GM19328 (cell line): ENCODE results near the gene BICDL2.
"Not testable (repeated sequence)": the region's sequence is repeated elsewhere in the genome, so short reads cannot be mapped to it uniquely, and the experiment has no call there.

Experiments
- ATAC-seq: cut with Tn5 transposase; IDR thresholded peaks from one replicate; pipeline ENCODE4 v1.9.1; 2021; ENCODE audit warnings: mild to moderate bottlenecking, moderate library complexity; ENCODE audit not compliant: unreplicated experiment

Gene BICDL2

DNA sequence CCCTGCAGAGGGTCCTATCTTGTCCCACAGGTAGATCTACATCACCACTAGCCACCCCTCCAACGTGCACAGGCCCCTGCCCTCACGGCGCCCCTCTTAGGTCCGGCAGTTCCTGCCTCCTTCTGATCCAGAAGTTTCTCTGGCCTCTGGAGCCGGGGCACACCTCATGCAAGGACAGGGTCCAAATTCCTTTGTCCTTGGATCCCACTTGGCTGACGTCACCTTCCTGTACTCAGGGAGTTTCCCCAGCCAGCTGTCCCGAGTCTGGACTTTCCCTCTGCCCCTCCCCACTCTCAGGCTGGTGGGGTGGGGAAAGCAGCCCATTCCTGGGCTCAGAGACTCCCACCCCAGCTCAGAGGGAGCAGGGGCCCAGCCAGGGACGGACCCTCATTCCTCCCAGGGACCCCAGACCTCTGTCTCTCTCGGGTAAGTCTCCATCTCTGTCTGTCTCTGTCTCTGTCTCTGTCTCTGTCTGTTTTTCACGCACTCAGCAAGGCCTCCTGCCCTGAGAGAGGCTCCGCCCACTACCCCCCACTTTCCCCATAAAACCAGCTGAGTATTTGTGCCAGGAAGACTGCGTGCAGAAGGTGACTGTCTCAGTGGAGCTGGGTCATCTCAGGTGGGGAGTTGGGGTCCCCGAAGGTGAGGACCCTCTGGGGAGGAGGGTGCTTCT lies 28.5 kb upstream of the BICDL2 start, which contains the start of gene IL32:
Gene IL32, plus strand, starts transcription at position 572 of the 673 bp plus-strand sequence. CDS start 172 bp downstream, outside the sequence.
- ATAC-seq: no peak

DNA sequence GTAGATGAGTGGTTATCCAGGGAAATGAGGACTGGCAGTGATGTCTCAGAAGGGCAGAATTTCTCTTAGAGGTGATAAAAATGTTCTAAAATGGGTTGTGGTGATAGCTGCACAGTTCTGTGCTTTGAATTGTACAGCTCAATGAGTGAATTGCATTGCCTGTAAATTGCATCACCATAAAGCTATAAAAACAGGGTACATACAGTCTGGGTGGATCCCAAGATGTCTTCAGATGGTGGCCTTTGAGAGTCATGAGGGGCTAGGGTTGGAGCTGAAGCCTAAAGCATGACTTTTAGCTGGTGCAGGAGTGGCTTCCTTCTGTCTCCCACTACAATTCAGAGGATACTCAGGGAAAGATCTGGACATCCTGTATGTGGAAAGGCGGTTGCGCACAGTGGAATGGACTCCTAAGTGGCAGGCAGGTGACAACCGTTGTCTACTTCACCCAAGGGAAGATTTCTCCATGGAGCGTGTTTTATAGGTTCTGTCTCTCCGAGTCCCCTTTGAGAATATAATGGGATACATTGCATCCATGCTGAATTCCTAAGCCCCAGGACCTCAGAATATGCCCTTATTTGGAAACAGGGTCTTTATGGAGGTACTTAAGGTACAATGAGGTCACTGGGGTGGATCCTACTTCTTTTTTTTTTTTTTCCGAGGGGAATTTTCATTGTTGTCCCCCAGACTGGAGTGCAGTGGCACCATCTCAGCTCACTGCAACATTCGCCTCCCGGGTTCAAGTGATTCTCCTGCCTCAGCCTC lies 27.1 kb upstream of the BICDL2 start:
- no peak for ATAC-seq

DNA sequence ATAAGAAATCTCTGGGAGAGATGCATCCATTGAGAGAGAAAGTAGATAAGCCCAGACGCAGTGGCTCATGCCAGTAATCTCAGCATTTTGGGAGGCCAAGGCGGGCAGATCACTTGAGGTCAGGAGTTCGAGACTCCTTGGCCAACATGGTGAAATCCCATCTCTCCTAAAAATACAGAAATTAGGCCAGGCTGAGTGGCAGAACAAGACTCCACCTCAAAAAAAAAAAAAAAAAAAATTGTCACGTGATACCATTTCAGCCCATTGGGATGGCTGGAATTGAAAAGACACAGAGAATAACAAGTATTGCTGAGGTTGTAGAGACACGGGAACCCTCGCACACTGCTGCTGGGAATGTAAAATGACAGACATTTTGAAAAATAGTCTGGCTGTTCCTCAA lies 25.8 kb upstream of the BICDL2 start:
- no peak for ATAC-seq

DNA sequence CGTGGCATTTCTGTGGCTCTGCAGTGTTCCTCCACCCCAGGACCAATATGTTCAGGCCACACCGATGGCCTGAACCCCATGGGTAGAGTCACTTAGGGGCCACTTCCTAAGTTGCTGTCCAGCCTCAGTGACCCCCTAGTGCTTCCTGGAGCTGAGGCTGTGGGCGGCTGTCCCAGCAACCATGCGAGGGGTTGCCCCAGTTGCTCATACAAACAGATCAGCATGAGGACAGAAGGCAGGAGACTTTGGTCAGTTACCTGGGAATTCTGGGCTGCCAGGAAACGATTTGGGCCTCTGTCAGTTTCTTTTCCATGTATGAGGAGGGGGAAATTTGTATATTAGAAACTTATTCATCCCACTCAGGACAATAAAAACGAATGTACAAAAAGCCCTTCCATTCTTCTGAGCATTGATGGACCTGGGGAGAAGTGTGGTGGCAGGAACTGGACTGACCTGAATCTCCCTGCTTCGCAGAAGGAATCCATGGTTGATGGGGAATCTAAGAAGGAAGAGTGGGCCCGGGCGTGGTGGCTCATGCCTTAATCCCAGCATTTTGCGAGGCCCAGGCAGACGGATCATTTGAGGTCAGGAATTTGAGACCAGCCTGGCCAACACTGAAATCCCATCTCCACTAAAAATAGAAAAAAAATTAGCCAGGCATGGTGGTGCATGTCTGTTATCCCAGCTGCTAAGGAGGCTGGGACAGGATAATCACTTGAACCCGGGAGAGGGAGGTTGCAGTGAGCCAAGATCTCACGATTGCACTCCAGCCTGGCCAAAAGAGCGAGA lies 23.8 kb upstream of the BICDL2 start:
- ATAC-seq: no peak

DNA sequence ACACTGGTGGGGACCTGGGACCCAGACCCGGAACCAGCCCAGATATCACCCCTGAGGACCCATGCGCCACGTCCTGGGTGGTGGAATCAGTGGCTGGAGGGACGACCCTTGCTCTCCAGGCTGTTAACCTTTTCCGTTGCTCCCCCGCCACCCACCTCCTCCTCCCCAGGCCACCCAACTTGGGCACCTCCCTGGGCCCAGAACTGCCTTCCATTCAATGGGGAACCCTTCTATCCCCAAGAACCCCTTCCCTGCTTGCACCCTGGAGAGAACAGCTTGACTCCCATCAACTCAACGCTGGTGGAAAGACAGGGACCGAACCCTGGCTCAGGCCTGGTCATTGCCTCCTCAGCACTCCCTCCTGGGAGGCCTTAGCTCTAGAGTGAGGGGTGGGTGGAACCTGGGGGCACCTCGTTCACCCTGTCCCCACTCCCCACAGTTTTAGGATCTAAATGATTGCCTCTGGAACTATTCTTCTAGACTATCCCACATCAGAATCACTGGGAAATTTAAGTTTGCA lies 23.0 kb upstream of the BICDL2 start:
- no peak for ATAC-seq

DNA sequence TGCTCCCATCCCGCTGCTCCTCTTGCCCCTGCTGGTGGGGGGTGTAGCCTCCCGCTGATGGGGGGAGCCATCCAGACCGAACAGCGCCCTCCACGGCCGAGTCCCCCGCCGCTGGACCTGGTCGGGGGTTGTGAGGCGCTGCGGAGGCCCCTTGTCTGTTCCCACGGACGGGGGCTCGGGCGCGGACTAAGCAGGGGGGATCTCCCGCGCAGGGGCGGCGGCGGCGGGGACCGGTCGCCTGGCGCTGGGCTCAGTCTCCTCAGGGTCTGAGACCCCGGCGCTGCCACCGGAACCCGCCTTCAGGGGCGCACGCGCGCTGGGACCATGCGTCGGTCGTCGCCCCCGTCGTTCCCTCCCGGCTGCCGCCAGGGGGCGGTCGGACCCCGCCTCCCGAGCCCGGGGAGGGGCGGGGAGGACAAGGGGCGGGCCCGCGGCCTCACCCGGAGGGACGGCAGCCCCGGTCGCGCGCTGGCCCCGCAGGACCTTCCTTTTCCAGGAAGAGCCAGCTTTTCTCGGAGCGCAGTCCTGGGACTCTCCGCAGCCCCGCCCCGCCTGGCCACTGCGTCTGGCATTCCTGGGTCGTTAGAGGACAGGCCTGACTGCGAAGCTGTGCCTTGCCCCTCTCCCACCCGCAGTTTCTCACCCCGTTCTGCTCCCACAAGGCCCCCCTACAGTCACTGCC lies 22.4 kb upstream of the BICDL2 start:
- ATAC-seq: peak; percentile 58

DNA sequence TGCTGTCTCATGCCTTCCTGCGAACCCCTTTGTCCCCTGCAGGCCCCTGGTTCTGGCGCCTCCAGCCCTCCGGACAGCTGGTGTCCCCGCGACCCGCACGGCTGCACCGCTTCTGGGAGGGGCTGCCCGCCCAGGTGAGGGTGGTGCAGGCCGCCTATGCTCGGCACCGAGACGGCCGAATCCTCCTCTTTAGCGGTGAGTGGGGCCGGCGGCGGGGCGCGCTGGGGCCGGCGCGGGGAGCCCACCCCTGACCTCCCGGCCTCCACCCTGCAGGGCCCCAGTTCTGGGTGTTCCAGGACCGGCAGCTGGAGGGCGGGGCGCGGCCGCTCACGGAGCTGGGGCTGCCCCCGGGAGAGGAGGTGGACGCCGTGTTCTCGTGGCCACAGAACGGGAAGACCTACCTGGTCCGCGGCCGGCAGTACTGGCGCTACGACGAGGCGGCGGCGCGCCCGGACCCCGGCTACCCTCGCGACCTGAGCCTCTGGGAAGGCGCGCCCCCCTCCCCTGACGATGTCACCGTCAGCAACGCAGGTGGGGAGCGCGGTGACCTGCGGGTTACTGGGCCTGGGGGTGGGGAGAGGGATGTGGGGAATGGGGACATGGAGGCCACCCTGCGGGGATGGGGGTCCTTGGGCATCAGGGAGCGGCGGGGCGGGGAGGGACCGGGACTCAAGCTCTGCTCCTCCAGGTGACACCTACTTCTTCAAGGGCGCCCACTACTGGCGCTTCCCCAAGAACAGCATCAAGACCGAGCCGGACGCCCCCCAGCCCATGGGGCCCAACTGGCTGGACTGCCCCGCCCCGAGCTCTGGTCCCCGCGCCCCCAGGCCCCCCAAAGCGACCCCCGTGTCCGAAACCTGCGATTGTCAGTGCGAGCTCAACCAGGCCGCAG lies 21.6 kb upstream of the BICDL2 start:
- ATAC-seq: peak; percentile 15

DNA sequence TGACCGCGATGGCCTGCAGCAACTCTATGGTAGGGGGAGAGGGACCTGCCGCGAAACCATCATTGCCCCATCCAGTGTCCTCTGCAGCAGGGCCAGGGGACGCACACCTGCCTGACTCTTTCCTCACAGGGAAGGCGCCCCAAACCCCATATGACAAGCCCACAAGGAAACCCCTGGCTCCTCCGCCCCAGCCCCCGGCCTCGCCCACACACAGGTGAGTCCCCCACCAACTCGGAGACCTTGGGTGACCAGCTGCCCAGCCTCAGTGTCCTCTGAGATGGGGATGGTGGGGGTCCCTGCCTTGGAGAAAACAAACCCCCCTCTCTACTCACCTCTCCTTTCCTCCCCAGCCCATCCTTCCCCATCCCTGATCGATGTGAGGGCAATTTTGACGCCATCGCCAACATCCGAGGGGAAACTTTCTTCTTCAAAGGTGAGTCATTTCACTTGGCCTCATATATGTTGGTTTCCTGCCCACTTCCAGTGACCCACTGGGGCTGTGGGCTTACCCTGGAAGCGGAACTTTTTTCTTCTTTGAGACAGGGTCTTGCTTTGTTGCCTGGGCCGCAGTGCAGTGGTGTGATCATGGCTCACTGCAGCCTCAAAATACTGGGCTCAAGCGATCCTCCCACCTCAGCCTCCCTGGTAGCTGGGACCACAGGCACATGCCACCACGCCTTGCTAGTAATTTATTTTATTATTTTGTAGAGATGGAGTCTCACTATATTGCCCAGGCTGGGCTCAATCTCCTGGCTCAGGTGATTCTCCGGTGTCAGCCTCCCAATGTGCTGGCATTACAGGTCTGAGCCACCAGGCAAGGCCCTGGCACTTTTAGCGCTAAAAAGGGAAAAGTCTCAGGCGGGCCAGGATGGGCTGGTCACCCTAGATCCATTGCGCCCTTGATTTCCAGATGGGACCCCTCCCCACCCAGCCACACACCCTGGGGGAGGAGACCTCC lies 20.7 kb upstream of the BICDL2 start:
- ATAC-seq: no peak

DNA sequence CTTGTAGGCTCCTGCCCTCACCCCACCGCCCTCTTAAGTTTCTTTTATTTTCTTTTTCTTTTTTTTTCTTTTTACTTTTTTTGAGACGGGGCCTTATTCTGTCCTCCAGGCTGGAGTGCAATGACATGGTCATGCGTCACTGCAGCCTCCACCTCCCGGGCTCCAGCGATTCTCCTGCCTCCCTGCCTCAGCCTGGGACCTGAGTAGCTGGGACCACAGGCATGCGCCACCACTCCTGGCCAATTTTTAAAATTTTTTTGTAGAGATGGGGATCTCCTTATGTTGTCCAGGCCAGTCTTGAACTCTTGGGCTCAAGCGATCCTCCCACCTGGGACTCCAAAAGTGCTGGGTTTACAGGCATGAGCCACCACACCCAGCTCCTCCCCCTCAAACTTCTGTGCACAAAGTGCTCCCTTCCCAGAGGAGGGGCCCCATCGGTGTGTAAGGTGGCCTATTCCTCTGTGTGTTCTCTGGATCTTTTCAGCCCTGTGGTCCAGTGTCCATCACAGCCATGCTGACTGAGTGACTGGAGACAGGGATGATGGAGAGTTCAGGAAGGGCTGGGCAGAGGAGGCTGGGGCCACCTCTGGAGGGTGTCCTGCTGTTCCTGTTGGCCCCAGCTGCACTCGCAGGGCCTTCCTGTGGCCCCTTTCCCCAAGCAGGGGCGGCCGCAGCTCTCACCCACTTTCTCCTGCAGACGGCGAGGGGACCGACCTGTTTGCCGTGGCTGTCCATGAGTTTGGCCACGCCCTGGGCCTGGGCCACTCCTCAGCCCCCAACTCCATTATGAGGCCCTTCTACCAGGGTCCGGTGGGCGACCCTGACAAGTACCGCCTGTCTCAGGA lies 19.8 kb upstream of the BICDL2 start:
- ATAC-seq: no peak

DNA sequence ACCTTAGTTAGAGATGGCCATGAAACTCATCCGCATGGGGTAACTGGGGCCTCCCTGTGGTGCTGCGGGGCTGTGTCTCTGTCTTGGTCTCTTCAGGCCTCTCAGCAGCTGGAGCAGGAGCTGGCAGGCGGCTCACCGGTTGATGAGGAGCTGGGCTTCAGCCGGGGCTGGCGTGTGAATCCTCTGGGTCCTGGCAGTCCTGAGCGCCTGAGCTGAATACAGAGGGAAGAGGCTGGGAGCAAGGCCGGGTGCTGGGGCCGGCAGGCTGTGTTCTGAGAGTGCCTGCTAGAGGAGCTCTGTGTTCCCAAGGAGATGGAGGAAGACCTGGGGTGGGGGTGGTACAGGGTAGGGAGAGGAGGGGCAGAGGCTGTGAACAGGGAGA lies 19.0 kb upstream of the BICDL2 start:
- ATAC-seq: not testable (repeated sequence)

DNA sequence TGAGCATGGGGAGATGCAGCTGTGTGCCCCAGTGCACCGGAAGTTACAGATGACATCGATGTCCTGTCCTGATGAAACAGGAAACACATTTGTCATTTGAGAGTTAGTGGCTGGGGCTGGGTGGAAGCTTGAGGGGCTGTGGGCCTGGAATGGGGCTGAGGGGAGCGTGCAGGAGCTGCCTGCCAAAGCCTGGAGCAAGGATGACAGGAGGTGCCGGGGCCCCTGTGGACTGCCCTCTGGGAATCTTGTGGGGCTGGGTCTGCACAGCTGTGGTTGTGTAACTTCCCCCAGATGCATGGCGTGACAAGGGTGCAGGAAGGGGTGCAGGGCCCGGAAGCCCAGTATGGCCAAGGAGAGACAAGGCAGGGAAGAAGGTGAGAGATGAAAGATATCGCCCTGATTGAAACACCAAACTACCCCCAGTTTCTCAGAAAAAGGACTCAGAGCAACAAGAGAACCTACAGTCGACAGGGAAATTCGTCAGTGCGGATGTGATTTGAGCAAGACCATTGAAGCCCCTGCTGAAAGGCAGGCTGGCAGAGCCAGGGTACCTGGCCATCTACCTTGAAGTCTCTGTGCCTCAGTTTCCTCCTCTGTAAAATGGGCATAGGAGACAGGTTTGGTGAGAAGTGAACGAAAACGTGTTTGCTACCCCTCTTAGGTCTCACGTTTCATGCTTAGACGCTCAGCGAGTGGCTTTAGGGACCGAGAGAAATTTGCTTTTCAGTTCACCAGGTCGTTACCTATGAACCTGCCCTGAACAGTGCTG lies 18.4 kb upstream of the BICDL2 start:
- no peak for ATAC-seq

DNA sequence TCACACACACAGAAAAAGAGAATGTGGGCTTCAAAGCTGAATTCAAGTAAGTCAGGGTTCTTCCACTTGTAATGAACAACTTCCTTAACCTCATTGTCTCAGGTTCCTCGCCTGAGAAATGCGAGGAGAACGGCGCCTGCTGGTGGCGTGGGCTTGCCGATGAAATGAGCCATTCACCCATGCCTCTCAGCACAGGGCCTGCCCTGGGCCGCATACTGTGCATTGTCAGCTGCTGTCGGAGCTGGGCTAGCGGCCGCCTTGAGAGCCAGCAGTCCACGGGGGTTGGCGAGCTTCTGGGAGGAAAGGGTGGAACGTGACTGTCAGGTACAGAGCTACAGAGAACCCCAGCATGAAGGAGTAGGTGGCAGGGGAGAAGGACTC lies 16.6 kb upstream of the BICDL2 start:
- ATAC-seq: not testable (repeated sequence)

DNA sequence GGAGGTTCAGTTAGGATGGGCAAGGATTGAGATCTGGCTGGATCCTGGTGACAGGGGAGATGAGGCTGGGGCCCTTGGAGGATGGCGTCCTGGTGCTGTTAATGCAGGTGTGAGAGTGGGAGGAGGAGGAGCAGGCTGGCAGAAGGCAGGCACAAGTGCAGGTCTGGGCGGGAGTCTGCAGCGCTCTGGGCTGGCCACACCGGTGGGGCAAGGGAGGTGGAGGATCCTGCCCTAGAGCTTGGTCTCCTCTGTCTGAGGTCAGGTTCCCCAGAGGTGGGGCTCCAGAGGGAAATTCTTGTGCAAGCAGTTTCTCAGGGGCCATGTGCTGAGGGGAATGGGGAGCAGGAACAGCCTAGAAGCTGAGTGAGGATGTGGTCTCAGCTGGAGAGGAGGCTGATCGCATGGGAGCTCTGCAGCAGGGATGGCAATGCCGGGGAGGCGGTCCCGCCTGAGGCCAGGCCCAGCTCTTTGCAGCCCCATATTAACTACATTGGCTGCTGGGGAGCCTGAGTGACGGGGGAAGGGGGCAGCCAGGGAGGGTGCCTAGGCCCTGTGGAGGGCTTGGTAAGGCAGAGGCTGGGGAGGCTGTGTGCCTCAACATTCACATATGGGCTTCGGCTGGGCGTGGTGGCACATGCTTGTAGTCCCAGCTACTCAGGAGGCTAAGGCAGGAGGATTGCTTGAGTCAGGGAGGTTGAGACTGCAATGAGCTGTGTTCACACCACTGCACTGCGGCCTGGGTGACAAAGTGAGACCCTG lies 16.0 kb upstream of the BICDL2 start:
- ATAC-seq: not testable (repeated sequence)

DNA sequence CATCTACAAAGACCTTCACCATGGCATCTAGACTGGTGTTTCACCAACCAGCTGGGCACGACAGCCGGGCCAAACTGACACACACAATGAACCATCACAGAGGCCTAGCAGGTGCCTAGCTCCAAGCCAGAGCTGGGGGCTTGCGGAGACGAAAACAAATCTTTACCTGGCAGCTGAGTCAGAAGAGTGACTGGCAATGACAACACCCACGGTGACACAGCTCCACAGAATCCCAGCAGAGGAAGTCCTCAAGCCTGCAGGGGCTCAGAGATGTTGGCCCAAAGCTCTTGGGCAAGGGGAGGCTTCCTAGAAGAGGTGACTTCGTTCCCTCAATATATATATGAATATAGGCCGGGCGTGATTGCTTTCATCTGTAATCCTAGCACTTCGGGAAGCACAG lies 14.8 kb upstream of the BICDL2 start:
- ATAC-seq: no peak

DNA sequence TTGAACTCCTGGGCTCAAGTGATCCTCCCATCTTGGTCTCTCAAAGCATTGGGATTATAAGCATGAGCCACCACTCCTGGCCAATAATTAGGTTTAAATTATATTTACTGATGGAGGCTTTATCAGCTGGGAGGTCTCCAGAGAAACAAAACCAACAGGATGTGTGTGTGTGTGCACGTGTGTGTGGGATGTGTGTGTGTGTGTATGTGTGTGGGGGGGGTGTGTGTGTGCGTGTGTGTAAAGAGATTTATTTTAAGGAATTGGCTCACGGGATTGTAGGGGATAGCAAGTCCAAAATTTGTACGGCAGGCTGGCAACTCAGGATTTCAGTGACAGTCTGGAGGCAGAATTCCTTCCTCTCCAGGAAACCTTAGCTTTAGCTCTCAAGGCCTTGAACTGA lies 14.3 kb upstream of the BICDL2 start:
- no peak for ATAC-seq

DNA sequence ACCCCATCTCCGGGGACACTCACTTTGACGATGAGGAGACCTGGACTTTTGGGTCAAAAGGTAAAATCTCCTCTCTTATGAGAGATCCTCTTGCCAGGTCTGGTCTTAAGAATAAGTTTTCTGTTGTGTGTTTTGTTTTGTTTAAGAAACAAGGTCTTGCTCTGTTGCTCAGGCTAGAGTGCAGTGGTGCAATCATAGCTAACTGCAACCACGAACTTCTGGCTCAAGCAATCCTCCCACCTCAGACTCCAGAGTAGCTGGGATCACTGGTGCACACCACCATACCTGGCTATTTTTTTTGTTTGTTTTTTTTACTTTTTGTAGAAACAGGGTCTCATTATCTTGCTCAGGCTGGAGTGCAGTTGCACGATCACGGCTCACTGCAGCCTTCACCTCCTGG lies 13.7 kb upstream of the BICDL2 start:
- no peak for ATAC-seq
